ENCODE data around the gene THRA.
A peak's percentile ranks its signal among the peaks of the same experiment; 100 is the strongest.

Gene THRA

DNA sequence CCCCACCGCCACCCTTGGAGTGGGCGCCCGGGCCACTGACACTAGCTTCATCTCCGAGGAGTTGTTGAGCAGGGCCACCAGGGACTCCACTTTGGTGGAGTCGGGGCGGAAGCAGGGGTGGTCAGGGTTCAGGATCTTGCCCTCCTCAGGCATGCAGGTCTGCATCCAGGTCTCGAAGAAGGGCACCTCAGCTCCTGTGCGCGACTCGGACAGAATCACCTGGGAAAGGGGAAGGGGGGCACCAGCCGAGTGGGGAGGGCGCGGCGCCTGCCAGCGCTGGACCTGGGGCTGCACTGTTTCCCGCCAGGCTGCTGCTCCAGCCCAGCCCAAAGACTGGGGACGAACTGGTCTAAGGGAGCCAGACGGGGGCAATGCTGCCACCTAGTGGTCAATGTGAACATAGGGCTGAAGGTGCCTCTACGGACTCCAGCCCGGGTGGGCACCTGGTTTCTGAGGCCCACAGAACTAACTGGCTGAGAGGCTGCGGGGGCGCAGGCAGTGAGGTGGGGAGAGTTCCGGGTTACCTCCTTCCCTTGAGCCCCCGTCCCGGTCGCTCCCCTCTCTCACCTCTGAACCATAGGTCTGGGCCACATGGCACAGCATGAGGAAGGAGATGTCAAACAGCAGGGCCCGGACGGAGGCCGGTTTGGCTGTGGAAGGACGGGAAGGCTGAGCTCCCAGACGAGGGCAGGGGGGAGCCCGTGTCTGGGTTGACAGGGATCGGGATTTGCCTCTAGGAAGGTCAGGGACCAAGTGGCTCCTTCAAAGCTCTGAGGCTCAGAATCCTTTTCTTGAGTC, 35.8 kb upstream of the THRA start:
- DNase-seq (ENCODE audit: low spot score) = peak; percentile 81

DNA sequence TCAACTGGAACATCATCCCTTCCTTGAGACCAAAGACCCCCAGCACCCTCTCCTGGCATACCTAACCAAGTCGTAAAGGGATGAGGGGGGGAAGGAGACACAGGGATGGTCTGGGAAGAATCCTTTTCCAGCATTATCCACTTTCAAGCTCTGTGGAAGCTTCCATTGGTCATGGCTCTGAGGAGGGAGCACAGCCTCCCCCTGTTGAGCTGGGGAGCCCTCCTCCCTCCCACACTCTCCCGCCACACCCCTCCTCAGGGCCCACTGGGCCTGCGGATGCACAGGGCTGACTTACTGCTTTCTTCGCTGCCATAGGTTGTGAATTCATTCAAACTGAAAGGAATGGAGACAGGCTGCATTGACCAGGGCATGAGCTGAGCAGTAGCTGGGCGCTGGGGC, 35.2 kb upstream of the THRA start:
- DNase-seq (ENCODE audit: low spot score) = no peak

DNA sequence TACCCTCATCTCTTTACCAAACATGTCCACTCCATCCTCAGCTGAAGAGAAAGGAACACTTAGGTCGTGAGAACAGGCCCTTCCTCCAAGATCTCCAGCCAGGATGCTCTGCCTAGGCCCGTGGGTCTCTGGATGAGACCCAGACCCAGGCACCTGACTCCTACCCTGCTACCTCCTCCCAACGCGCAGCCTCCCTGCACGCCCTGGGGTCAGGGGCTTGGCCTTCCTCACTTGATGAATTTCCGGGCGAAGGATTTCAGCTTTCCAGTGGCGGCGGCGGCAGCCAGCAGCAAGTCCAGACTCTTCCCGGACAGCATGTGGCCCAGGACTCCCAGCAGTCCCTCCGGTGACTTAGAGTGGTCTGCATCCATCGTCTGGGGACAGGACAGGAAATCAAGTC, 34.2 kb upstream of the THRA start:
- no peak for DNase-seq (ENCODE audit: low spot score)

DNA sequence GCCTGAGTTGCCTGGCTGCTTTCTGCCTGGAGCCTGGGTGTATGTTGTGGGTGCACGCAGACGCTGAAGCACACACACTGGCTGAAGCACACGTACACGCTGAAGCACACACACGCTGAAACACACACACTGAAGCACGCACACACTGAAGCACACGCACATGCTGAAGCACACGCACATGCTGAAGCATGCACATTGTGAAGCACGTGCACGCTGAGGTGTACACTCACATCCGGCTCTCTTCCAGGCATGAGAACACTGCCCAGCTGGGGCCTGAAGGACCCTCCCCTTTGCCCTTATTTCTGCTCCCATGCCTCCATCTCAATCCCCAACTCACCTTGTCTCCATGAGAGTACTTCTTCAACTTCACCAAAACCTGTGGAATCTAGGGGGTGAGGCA, 31.1 kb upstream of the THRA start:
- DNase-seq (ENCODE audit: low spot score) = no peak

DNA sequence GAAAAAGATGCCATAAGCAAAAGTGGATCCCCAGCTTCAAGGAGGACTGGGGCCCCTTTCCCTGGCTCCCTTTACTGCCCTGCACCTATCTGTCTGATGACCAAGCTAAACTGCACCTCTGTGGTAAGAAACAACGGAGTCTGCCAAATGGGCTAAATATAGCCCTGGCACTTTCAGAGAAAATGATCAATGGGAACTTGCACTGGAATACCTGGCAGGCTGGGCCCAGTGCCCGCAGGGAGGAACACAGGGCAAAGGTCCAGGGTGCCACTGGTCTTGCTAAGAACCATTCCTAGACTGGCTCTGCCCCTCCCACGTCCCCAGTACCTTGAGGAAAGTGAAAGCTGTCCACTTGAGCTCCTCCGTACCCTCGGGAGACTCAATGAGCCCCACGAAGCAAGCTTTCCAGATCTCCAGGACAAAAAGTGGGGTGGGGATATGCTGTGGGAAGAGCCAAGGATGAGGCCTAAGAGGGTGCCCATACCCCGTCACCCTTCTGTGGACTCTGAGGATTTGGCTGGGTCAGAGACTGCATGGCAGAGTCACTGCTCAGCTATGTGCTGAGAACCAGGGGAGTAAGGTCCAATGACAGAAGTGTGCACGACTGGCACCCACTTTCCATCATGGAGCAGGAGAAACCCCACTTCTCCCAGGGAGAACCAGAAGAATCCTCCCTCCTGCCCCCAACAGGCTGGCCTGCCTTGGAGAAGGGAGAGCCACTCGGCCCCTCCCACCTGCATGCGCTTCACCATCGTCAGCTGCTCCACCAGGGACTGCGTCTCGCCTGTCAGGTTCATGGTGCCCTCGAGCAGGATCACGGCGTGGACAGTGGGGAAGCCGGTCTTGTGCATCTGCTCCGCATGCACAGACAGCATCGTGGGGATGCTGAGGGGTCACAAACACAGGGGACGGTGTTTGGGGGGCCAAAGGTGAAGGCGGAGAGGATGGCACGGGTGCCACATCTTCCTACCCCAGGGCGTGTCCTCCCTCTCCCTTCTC, 30.1 kb upstream of the THRA start:
- no peak for DNase-seq (ENCODE audit: low spot score)

DNA sequence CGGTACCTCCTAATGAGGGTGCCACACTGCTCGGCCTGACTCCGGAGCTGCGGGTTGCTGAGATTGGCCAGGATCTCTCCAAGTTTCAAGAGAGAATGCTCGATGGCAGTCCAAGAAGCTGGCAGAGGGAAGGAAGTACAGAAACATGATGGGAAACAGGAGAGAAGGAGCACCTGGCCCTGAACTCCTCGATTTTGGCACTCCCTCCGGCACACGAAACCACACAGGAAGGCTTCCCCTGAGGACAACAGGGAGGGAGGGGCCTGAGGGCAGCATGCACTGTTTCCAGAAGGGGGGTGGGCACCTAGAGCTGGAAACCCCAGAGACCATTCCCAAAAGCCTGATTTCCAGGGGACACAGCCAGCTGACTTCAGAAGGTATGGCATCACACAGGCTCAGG, 29.4 kb upstream of the THRA start:
- DNase-seq (ENCODE audit: low spot score) = no peak

DNA sequence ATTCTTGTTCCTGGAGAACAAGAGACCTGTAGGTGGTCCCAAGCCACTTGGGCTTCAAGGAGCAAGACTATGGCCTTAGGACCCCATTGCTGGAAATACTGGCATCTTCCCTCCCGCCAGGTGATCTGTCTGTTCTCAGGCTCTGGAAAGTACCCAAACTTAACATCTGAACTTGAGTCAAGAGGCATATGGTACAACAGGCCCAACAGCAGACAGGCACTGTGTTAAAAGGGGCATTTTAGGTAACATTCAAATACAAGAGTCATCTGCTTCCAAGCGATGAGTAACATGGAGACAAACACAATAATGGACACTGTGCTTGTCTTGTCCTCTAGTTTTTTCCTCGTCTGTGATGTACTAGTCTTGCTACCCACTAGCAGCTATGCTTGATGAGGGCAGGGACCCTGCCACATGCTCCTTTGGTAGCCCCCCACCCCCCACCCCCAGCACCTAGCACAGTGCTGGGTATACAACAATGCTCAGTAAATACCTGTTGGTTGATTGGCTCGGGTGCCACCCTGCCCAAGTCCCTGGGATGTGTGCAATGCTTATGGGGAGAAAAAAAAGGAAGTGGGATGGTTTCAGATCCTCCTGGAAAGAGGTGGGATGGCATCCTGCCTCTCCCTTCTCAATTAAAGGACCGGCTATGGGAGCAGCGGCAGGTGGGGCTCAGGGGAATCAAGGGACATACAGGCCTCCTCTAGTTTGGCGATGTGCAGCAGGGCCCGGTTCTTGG, 28.2 kb upstream of the THRA start:
- no peak for DNase-seq (ENCODE audit: low spot score)

DNA sequence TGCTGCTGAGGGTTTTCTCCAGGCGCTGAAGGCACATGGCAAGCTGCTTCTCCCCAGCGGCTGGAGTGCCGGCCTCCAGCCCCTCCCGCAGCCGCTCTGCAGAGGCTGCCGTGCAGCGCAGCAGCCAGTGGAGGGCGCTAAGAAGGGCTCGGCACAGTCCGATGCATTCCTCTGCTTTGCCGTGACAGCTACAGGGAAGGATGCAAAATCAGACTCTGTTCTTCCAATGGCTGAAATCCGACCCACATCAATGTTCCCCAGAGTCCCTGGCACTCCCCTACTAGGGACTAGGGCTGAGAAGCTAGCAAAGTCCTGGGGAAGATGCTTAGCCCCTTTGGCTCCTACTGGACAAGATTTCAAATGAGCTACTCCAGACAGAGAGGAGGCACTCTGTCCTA, 27.6 kb upstream of the THRA start:
- DNase-seq (ENCODE audit: low spot score) = no peak

DNA sequence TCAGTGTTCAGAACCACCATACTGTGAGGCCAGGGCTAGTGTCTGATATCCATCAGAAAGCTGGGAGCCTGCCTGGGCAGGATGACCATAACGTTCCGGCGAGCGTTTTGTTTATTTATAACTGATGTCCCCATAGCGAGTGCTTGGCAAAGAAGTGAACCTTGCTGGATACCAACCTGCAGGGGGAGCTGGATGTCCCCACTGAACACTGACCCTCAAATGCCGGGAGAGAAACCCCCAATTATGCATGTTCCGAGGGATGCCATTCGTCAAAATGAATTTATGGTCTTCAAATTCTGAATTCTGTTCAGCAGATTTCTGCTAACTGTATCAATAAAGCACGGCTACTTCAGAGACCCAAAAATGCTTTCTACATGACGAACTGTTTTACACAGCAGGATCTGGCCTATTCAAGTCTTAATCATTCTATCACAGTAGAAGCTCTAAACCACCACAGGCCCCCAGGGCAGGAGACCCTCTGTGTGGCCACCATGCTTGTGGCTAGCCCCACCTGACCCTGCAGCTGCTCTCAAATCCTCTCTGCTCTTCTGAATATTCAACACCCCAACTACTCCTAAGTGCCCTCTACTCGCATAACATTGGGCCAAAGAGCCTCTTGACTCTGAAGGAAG, 23.8 kb upstream of the THRA start:
- DNase-seq (ENCODE audit: low spot score) = no peak

DNA sequence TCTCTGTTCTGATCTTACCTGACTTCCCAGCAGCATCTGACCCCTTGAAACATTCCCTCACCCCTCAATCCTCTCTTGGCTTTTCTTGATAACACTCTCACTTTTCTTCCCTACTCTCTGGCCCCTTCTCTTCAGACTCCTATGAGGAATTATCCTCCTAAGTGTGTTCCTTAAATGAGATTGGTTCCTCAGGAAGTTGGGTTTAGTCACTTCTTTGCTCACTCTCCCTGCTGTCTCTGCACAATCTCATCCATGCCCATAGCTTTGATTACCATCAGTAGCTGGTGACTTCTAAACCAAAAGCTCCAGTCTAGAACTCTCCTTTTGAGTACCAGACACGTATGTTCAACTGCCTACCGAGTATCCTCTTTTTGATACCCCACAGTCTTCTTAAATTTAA, 21.6 kb upstream of the THRA start:
- DNase-seq (ENCODE audit: low spot score) = no peak

DNA sequence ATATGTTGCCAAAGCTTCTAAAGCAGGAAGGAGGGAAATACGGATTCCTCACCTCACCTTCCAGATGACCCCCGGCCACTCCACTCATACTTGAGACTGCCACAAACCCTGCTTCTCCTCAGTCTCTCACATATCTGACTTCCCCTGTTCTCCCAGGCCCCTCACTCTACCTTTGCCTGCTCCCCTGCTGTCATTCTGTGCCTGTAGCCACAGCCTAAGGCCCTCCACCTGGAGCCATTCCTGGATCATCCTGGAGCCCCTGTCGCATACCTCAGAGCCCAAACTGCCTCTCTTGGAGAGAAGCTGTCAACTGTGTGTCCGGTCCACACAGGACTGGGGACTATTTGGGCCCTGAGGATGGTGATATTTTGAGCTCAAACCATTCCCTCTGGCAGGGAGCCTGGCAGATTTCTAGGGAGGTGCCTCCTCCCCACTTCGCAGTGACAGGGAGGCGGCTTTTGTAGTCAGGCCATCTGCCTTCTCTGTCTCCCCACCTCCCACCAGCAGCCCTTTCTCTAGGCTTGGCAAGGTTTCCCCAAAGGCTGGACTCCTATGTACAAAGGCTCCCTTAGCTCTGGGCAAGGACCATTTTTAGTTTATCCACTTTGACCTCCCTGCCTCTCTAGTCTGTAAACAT, 6.3 kb upstream of the THRA start:
- DNase-seq (ENCODE audit: low spot score) = no peak

DNA sequence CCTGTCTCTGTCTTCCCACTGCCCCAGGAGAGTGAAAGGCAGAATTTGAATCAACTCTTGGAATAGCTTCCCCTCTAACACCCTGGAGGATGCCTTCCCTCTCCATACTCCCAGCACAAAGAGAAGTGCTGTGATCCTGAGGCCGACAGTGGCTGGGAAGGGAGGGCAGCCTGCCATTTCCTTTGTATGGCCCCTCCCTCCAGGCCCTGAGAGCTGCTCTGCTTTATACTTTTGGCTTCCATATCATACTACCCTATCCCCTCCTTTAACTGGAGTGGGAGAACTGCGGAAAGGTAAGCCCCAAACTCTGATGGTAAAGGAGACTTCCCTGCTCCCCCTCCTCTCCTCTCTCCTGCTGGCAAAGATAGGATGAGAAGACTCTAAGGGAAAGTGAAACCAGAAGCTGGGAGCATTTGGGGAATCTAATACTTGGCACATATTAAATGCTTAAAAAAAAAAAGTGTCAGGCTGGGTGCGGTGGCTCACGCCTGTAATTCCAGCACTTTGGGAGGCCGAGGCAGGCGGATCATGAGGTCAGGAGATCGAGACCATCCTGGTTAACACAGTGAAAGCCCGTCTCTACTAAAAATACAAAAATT, 4.5 kb upstream of the THRA start:
- DNase-seq (ENCODE audit: low spot score) = no peak

DNA sequence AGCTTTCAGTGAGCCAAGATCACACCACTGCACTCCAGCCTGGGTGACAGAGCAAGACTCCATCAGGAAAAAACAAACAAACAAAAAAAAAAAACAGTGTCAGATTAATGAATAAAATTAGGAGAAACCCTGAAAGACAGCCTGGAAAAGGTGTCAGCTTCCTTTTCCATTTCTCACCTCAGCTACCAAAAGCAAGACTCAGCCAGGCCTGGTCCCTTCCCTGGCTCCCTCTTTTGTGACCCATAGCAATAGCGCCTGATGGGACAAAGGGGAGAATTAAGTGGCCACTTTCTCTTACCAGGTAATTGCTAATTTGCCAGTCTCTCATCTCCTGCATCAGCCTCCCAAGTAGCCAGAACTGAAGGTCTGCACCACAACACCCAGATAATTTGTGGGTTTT, 3.9 kb upstream of the THRA start:
- no peak for DNase-seq (ENCODE audit: low spot score)

DNA sequence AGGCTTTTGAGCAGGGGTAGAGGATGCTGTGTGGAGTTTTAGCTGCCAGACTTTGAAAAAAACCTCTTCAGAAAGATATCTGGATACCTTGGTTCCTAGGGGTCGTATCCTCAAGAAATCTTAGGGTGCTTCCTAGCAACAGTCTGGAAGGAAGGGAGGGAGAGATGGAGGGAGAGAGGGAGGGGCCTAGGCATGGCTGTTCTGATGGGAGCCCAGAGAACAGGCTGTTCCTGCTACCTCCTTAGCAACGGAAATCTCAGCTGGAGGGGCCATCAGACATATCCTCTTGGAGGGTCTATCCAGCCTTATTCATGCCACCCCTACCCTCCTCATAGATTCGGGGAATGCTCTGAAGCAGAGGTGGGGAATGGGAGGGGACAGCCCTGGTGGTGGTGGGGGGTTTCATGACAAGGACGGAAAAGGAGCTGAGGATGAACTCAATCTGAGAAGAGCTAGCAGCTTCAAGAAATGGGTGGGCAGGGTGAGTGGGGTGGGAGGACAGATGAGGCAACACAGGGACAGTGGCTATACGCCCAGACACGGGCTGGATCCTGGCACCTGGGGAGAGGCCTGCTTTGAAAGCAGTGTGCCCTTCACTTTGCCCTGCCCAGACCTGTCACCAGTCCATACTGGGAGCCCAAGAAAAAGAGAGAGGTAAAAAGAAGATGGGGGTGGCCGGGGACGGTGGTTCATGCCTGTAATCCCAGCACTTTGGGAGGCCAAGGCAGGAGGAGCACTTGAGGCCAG, 2.9 kb upstream of the THRA start:
- DNase-seq (ENCODE audit: low spot score) = no peak

DNA sequence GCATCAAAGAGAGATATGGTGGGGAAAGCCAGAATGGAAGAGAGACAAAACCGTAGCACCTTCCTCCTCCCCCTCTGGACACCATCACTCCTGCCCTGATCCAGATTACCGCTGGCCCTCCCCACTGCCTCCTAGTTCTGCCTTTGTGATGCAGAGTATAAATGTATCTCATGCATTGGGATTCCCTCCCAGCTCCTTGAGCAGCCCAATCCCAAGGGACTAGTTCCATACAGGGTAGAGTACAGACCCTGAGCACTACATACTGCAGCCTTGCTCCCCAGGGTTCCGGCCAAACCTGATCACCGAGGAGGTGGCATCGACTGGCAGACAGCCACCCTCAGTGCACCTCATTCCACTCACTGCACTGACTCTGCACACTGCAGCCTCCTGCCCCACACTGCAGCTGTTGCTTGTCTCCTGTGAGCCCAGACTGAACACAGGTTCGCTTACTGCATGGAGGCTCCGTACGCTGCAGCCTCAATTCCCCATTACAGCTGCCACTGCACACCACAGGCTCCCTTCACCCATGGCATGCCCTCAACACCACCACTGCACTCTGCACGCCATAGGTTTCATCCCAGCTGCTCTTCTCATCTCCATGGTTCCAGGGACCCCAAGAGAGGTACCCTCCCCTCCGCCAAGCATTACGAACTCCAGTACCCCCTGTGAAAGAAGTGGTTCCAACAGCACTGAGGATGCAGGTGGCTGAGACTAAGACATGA, 1.7 kb upstream of the THRA start:
- DNase-seq (ENCODE audit: low spot score) = no peak

DNA sequence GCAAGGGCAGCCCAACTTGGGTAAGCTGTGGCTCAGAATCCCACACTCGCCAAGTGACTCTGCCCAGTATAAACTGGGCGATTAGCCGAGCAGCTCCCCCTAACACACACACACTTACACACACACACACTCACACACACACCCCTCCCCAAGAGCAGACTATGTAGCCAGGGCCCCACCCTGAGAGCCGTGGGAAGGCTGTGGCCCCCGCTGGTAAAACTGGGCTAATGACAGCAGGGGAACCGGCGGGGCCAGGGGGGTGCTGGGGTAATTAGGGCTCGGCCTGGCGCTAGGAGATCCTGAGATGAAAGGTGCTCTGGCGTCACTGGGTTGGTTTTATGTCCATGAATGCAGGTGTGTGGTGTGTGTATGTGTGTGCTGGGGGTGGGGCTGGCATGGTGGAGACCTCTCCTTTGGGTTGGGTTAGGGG, 1.1 kb upstream of the THRA start:
- no peak for DNase-seq (ENCODE audit: low spot score)

DNA sequence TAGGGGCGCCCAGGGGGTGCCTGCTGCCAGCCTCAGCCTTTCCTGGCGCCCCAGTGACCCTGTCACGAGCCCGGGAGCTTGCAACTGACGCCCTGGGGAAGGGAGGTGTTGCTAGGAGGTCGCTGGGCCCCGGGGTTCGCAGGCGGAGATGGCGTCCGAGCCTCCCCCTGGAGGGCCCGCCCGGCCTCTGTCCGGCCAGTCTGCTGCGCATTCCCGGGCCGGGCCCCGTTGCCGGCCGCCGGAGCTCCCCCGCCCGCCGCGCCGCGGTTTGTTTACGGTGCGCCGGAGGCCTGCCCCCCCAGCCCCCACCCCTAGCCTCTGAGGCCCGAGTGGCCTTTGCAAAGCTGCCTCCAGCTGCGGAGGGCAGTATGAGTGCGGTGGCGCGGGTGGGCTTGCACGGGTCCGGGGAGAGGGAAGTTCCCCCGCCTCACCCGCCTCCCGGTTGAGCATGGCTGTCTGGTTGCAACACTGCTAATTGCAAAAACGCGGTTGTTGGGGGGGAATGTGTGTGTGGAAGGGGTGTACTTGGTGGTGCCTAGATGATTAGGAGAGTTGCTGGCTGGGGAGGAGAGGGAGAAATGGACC, 514 bp downstream of the THRA start:
- no peak for DNase-seq (ENCODE audit: low spot score)

DNA sequence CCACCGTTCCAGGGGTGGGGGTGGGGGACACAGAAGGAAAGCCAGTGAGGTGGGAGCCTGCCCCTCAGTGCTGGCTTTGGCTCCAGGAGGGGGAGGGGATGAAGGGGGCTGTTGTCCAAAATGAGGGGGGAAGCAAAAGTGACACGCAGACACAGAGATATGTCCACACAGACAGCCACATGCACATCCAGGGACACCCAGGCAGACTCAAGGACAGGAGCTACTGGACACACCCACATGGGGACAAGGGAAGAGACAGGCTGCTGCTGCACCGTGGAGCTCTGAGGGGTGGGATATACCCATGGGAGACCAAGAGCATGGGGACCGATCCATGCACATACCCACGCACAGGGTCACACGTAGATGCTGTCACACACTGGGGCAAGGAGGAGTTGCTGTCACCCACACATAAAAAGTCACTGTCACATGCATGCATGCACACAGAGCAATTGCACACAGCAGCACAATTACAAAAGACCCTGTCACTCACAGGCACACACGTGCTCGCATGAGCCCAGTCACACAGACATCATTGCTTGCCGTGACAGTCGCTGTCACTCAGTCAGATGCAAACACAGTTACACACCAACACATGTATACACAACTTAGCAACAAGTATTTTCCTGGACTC, 1.3 kb downstream of the THRA start:
- DNase-seq (ENCODE audit: low spot score) = no peak

All from activated CD4-positive, alpha-beta T cell treated with anti-CD3 and anti-CD28 coated beads, Interleukin-2, Interleukin-4, amounts not matched to agents 100 ng/mL and 50 ng/mL, durations not matched to agents 16 hours and 8 hours (primary cell).